Cardiac fibroblast (primary cell): Measurements from ENCODE around the gene PPP6C.
"Not testable (repeated sequence)": the region's sequence is repeated elsewhere in the genome, so short reads cannot be mapped to it uniquely, and the experiment has no call there.

ENCODE experiments used
- DNase-seq, 2 donors: peaks; one replicate each; pipeline versions ENCODE4 v3.0.0 to v3.0.0-alpha.2; 2010; ENCODE audit warnings: low read depth in 2 of 2
- H3K4me3 ChIP-seq, 2 donors: replicated peaks in 1 of 2; 1 replicate in 1 of 2; 2 replicates in 1 of 2; pipeline ENCODE4 v1.5.1; 2011; ENCODE audit warnings: low read depth in 2 of 2, low read length in 2 of 2, mild to moderate bottlenecking in 2 of 2, moderate library complexity in 1 of 2
- CTCF ChIP-seq: IDR thresholded peaks from one replicate; pipeline ENCODE4 v1.5.1; 2011; ENCODE audit warnings: low read depth, mild to moderate bottlenecking, low read length, inconsistent platforms

The PPP6C gene

GRCh38 chr9:125189361-125190289 is at the start of gene PPP6C:
Gene PPP6C (minus strand): TSS chr9:125189803. CDS start chr9:125189718, 85 bp downstream.
- H3K4me3 ChIP-seq: peak within 1 kb of the TSS; percentile 100
- peak; percentile 96 to 98 for DNase-seq
- TF ChIP-seq CTCF: peak; percentile 68

- H3K4me3 ChIP-seq: peak overlapping the region; percentile 92 to 99
- no peak for DNase-seq
- TF ChIP-seq CTCF: no peak
Observed at GRCh38 chr9:125238915-125239446, 49.4 kb upstream of the PPP6C start.

GRCh38 chr9:125238127-125238914 is 48.7 kb upstream of the PPP6C start:
- TF ChIP-seq CTCF: no peak
- peak in 1 of 2 donors; percentile 9 for DNase-seq
- peak overlapping the region; percentile 92 to 99 for H3K4me3 ChIP-seq

- peak overlapping the region in 1 of 2 donors; percentile 24 for H3K4me3 ChIP-seq
- DNase-seq: peak in 1 of 2 donors; percentile 15
Observed at GRCh38 chr9:125236520-125237159, 47.0 kb upstream of the PPP6C start.

- no peak for TF ChIP-seq CTCF
- H3K4me3 ChIP-seq: peak overlapping the region in 1 of 2 donors; percentile 24
- DNase-seq: no peak
Observed at GRCh38 chr9:125235804-125236519, 46.4 kb upstream of the PPP6C start.

- not testable (repeated sequence) for DNase-seq, H3K4me3 ChIP-seq
Observed at GRCh38 chr9:125234099-125234498, 44.5 kb upstream of the PPP6C start.

GRCh38 chr9:125233678-125234077 is 44.1 kb upstream of the PPP6C start:
- H3K4me3 ChIP-seq: no peak overlapping the region
- DNase-seq: peak; percentile 91 to 98
- TF ChIP-seq CTCF: no peak
